Muscle of leg (tissue), 11 donors: ENCODE results near the gene GPR39. TPM values are rescaled to one million over a fixed set of nuclear protein-coding genes. Genes with fewer than 3 reads are reported as not detected.
A peak's percentile ranks its signal among the peaks of the same experiment; 100 is the strongest.

Experiments
- DNase-seq: peaks from one replicate; pipeline ENCODE4 v3.0.0; 2013
- H3K27ac ChIP-seq: one replicate; pipeline ENCODE4 v1.5.1; 2013; ENCODE audit warnings: mild to moderate bottlenecking, low read length, control low read depth
- H3K27me3 ChIP-seq: one replicate; pipeline ENCODE4 v1.6.1; 2013; ENCODE audit warnings: low read length; ENCODE audit not compliant: control insufficient read depth, insufficient read depth
- H3K36me3 ChIP-seq: one replicate; pipeline ENCODE4 v1.6.1; 2013; ENCODE audit warnings: low read length; ENCODE audit not compliant: control insufficient read depth, insufficient read depth
- H3K4me1 ChIP-seq: one replicate; pipeline ENCODE4 v1.6.1; 2013; ENCODE audit warnings: low read length; ENCODE audit not compliant: control insufficient read depth, insufficient read depth
- H3K4me3 ChIP-seq: one replicate; pipeline ENCODE4 v1.5.1; 2013; ENCODE audit warnings: low read length, control low read depth
- H3K9me3 ChIP-seq: replicated peaks from 2 replicates; pipeline ENCODE4 v1.6.1; 2013; ENCODE audit warnings: low read depth, low read length; ENCODE audit not compliant: control insufficient read depth
- WGBS: methylation state at CpG from one replicate; pipeline ENCODE4 v1.1.5; 2013; ENCODE audit warnings: missing lambda C conversion rate; ENCODE audit not compliant: insufficient coverage; 5-methylcytosine and 5-hydroxymethylcytosine counted together
- polyA plus RNA-seq, 8 donors: library from polyadenylated mRNA; unstranded; fragments of 120-200 nt; gene quantifications; one replicate each; pipeline versions ENCODE4 v1.2.1 to v1.2.3, GENCODE V29; 2013; ENCODE audit warnings: inconsistent platforms in 1 of 8, low replicate concordance in 1 of 8; ENCODE audit not compliant: insufficient read length in 8 of 8, insufficient read depth in 1 of 8
- total RNA-seq: library from RNA; stranded (reverse); fragments of 120-200 nt; gene quantifications from one replicate; pipeline ENCODE4 v1.2.4, GENCODE V29; 2013

The GPR39 gene
- total and polyA plus RNA-seq, 9 donors, result 0.07 to 0.88 (median 0.14) TPM

DNA sequence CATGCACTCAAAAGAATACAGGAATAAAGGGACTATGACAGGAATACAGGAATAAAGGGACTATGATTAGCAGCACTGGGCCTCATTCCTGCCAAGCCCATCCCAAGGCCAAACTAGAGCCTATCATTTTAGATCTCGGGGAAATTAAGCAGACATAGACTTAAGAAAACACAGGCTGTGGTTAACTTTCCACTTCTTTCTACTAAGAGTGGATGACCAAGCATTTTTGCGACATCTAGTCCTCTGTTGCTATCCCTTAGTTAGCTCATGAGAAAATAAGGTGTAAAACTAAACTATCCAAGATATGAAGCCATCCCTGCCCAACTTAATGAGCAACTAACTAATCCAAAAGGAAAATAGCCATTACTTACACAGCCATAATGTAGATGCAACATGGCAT, 247.5 kb downstream of the GPR39 start:
- H3K27me3 ChIP-seq, result peaks cover 24% of the 10 kb centered on the region
- DNase-seq, result no peak
- H3K4me1 ChIP-seq, result peaks cover 9% of the 10 kb centered on the region
- WGBS, result no CpG with 5 or more reads among the region's 2 CpGs
- H3K27ac ChIP-seq, result no peak overlapping the region
- H3K4me3 ChIP-seq, result no peak overlapping the region
- no peaks in the 10 kb centered on the region for H3K36me3 ChIP-seq
- H3K9me3 ChIP-seq, result no peaks in the 10 kb centered on the region

DNA sequence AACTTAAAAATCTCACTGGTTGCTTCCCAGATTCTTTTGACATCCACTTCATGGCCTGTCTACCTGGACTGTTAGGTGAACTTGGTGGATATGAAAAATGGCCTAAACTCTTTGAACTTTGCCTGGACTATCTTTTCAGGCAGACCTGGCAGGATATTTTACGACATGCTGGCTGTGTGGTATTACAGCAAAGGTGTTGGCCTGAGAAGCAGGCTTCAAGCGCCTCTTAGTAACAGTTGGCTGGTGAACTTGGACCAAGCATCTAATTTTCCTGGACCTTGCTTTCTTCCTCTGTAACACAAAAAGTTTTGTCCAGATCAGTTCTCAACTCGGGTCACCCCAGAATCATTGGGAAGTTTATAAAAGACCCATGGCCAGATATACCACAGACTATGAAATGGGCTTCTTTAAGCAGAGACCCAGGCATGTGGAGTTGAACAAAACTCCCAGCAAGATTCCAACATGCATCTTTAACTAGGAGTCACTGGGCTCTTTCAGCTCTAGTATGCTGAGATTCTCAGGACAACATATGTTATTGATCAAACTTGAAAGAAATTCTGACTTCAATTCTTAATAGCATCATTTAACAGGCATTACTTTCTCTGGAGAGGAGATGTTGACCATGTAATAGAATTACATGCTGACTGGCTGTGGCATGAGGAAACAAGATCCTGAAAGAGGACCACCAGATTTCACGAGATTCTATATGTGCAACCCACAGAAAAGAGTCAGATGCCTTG, 249.0 kb downstream of the GPR39 start:
- Histone ChIP-seq H3K36me3 (no peaks in the 10 kb centered on the region), H3K9me3 (no peaks in the 10 kb centered on the region), H3K27ac (no peak overlapping the region), H3K27me3 (peaks cover 39% of the 10 kb centered on the region), H3K4me3 (no peak overlapping the region), H3K4me1 (peaks cover 22% of the 10 kb centered on the region)
- WGBS, result 62% methylated on average over 2 of the region's 4 CpGs
- peak; percentile 43 for DNase-seq

DNA sequence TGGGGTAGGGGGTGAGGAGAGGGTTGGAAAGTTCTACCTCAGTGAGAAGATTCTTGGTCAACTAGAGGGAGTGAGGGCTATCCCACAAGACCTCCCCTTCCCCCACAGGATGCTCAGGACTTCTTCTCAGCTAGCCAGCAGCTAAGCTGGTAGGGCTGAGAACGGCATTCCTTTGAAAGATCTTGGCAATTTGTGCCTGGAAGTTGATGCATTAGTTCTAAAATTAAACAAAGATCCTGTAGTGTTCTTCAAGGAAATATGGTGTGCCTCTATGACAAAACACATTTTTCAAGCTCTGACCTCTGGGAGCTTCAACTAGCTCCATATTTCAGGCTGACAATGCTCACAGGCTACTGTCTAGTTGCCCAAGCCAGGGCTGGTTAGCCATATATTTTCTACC, 251.1 kb downstream of the GPR39 start:
- Histone ChIP-seq H3K27me3 (peaks cover 47% of the 10 kb centered on the region), H3K36me3 (no peaks in the 10 kb centered on the region), H3K4me3 (no peak overlapping the region), H3K27ac (no peak overlapping the region), H3K4me1 (peaks cover 30% of the 10 kb centered on the region), H3K9me3 (no peaks in the 10 kb centered on the region)
- 17% methylated on average over 1 of the region's 1 CpG for WGBS
- DNase-seq, result no peak

DNA sequence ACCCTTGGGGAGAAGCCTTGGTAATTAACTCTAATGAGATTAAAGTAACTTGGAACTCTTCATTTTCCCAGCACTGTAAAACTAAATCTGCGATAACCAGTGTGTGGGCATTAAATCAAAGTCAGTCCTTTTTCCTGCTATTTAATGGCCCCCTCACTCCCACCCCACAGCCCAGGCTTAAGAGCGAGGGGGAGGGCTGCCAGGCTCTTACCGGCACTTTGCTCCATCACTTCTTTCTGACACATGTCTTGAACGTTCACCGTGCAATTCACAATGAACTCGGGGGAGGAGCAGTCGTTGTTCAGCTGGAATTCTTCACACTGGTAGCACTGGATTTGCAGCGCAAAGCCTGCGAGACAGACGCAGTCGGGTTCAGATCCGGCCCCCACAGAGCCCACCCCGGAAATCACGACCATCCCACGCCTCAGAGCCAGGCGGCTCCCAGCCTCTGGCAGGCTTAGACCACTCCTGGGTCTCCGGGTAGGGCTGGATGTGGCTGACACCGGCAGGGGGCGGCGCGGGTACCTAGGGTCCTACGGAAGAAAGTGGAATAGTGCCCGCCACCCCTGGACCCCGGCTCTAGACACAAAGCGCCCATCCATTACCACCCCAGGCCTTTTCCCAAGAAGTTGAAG, 251.7 kb downstream of the GPR39 start:
- DNase-seq, result peak; percentile 12
- peak overlapping the region; percentile 18 for H3K4me3 ChIP-seq
- no peak overlapping the region for H3K27ac ChIP-seq
- 9% methylated on average over 13 of the region's 25 CpGs for WGBS
- peaks cover 47% of the 10 kb centered on the region for H3K27me3 ChIP-seq
- H3K9me3 ChIP-seq, result no peaks in the 10 kb centered on the region
- peaks cover 30% of the 10 kb centered on the region for H3K4me1 ChIP-seq
- H3K36me3 ChIP-seq, result no peaks in the 10 kb centered on the region

DNA sequence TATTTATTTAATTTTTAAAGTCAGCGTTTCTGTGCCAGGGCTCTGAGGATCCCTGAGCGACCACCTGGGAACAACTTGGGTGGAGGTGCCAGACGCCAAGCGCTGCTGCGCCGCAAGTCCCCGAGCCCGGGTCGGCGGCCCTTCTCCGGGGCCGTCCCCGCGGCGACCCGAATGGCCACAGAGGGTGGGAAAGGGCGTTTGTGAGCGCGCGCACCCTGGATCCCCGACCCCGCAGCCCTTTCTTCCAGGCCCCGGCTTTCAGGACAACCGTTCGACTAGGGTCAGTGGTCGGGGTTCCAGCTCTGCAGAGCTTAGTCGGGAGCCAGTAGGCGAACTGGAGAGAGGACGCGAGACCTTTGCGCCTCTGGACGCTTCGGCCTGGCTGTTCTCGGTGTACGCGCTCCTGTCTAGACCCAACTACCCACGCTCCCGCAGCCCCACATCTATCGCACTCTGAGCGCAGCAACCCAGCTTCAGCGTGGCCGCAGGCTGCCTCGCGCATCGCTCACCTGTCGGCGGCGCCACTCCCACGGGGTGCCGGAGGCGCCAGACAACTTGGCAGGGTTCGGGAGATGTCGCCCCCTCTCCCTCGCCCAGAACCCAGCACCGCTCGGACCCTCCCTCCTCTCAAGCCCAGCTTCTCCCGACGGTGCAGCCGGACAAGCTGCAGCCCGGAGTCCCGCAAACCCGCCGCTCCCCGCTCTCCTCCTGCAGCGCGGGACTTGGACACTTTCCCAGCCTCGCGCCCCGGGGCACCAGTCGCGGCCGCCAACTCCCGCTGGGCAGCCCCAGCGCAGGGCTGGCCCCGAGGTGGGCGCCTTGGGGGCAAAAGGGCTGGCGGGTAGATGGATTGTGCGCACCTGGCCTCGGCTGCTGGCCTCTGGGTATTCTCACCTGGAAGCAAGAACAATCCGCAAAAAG, 252.6 kb downstream of the GPR39 start:
- H3K27me3 ChIP-seq, result peaks cover 49% of the 10 kb centered on the region
- peak overlapping the region; percentile 39 for H3K4me3 ChIP-seq
- no peaks in the 10 kb centered on the region for H3K36me3 ChIP-seq
- H3K9me3 ChIP-seq, result no peaks in the 10 kb centered on the region
- peaks cover 30% of the 10 kb centered on the region for H3K4me1 ChIP-seq
- no peak overlapping the region for H3K27ac ChIP-seq
- peak; percentile 24 for DNase-seq
- WGBS, result under 1% methylated on average over 73 of the region's 80 CpGs

DNA sequence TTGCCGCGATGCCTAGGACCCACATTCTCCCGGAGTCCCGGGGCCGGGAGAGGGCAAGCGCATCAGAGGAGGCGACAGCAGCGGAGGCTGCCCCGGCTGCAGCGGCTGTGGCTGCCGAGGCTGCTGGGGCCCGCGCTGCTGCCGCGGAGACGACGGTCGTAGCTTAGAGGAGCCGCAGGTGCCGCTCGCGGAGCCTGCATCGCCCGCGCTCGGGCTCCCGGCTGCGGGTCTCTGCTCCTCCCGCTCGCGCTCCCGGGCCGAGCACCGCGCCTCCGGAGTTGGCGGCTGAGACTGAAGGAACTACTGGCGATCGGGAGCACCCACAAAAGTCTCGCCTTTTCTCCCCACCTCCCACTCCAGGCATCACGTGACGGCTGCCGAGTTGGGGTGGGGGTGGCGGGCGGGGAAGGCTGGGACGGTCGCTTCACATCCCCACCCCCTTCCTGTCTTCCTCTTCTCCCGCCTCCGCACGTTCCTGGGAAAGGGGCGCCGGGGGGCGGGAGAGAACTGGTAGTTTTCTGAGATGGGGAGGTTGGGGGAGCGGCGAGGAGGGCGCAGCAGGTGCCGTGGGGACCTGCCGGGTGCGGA, 253.4 kb downstream of the GPR39 start, which contains the start of gene LYPD1:
Gene LYPD1 (minus strand): TSS at position 298 of the 588 bp plus-strand sequence. CDS start 273 bp downstream, at position 25.
- peak; percentile 54 for DNase-seq
- WGBS, result under 1% methylated on average over 38 of the region's 59 CpGs
- no peaks in the 10 kb centered on the region for H3K9me3 ChIP-seq
- H3K36me3 ChIP-seq, result no peaks in the 10 kb centered on the region
- H3K27ac ChIP-seq, result no peak within 1 kb of the TSS
- peaks cover 30% of the 10 kb centered on the region for H3K4me1 ChIP-seq
- H3K4me3 ChIP-seq, result peak within 1 kb of the TSS; percentile 39
- H3K27me3 ChIP-seq, result peaks cover 49% of the 10 kb centered on the region

DNA sequence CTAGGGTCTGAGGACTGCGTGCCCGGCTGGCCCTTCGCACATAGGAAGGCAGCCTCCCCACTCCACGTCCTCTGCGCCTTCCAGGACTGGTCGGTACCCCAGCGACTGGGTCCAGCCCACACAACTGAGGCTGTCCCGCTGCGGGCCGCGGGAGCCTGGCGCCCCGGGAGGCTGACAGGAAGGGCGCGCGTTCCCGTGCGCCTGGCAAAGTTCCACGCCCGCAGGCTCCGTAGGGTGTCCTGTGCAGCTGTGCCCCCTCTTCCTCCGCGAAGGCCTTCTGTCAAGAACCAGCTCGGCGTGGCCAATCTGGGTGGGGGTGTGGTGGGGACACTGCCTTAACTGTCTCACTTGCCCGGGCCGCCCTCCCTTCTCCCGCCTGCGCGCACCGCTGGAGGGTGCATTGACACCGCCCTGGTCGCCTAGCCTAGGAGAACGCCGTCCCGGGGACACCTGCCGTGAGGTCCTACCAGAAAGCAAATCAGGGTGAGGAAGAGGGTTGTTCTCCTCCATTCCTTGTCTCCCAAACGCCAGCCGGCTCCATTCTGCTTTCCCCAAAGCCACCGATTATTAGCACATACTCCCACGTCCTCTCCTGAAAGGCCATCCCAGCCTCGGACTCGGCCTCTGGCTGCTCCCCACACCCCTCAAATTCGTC, 254.0 kb downstream of the GPR39 start:
- Histone ChIP-seq H3K4me1 (peaks cover 30% of the 10 kb centered on the region), H3K4me3 (peak overlapping the region; percentile 39), H3K36me3 (no peaks in the 10 kb centered on the region), H3K9me3 (no peaks in the 10 kb centered on the region), H3K27me3 (peaks cover 49% of the 10 kb centered on the region), H3K27ac (no peak overlapping the region)
- WGBS, result 0% methylated on average over 29 of the region's 44 CpGs
- DNase-seq, result peak; percentile 23

DNA sequence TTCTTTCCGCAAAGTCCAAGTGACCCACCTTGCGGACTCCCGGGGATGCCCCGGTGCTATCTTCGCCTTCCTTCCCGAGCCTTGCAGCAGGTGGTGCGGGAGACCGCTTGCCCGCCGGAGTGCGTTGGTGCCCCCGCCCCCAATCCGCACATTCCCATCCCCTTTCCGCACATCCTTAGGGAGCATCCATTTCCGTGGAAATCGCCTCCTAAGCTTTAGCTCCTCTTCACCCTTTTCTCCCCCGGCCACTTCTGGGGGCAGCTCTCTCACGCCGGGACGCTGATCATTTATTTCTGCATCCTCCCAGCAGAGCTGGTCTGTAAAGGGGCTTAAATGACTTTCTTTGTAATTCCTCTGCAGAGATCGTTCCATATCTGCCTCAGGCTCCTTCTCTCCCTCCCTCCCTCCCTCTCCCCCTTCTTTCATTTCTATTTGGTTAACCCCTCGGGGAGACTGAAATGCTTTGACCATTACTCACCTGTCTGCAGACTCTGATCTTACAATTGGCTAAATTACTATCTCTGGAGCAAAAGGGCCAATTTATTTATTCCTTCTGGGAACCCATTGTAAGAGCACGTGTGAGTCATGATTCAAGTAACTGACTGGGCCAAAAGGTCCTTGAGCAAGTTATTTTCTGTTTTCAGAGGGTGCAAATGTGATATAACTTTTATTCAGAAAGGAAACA, 254.7 kb downstream of the GPR39 start:
- no peak overlapping the region for H3K27ac ChIP-seq
- peak; percentile 18 for DNase-seq
- H3K4me1 ChIP-seq, result peaks cover 30% of the 10 kb centered on the region
- peaks cover 46% of the 10 kb centered on the region for H3K27me3 ChIP-seq
- H3K4me3 ChIP-seq, result peak overlapping the region; percentile 39
- no peaks in the 10 kb centered on the region for H3K36me3 ChIP-seq
- WGBS, result 5% methylated on average over 21 of the region's 23 CpGs
- no peaks in the 10 kb centered on the region for H3K9me3 ChIP-seq

DNA sequence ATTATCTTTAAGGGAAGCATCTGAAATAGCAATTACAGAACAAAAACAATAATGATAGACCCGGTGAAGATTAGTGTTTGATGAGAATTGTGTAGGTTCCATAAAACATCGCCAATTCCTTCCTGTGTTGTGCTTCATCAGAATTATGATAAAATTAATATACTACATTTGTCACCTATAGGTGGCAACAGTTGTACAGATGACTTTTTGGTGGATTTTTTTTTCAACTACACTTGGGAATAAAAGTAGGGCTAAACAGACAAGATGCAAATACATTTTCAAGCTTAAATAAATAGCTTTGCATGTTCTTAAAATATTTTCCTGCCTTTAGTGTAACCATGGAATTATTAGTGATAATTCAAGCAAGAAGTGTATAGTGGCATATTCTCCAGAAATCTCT, 260.4 kb downstream of the GPR39 start:
- Histone ChIP-seq H3K27me3 (peaks cover 2% of the 10 kb centered on the region), H3K9me3 (no peaks in the 10 kb centered on the region), H3K4me3 (no peak overlapping the region), H3K4me1 (no peaks in the 10 kb centered on the region), H3K36me3 (no peaks in the 10 kb centered on the region), H3K27ac (no peak overlapping the region)
- peak; percentile 22 for DNase-seq
- WGBS, result no CpG with 5 or more reads among the region's 2 CpGs
